ENCODE results near the gene SLC24A3.
A peak's percentile ranks its signal among the peaks of the same experiment; 100 is the strongest.

Gene SLC24A3

DNA sequence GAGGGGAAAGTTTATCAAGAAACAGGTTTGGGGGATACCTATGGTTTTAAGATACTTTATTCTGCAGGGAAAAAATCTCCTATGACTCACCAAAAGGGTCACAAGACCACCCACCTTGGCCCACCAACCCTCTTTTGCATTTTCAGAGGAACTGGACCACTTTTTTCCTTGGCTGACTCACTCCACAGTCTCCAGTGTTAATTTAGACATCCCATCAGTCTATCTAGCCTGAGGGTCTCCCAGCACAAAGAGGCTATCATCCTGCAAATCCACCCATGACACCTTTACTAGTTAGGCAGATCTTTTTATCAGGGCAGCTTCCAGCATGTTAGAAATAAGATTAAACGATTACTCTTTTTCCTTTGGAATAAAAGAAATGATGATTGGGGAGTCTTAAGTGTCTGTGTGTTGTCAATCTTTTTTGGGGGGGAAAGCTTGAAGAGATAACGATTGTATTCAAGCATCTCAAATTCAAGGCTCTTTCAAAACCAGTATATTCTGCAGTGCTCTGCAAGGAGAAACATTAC lies 407.5 kb downstream of the SLC24A3 start:
- TF ChIP-seq, protein P1, sequence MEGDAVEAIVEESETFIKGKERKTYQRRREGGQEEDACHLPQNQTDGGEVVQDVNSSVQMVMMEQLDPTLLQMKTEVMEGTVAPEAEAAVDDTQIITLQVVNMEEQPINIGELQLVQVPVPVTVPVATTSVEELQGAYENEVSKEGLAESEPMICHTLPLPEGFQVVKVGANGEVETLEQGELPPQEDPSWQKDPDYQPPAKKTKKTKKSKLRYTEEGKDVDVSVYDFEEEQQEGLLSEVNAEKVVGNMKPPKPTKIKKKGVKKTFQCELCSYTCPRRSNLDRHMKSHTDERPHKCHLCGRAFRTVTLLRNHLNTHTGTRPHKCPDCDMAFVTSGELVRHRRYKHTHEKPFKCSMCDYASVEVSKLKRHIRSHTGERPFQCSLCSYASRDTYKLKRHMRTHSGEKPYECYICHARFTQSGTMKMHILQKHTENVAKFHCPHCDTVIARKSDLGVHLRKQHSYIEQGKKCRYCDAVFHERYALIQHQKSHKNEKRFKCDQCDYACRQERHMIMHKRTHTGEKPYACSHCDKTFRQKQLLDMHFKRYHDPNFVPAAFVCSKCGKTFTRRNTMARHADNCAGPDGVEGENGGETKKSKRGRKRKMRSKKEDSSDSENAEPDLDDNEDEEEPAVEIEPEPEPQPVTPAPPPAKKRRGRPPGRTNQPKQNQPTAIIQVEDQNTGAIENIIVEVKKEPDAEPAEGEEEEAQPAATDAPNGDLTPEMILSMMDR (IDR thresholded peaks at IDR 0.05; ENCODE audit: insufficient read depth, low read depth, low read length, missing control alignments): no peak
- DNase-seq (ENCODE audit: low read depth): no peak
- H3K4me3 ChIP-seq (ENCODE audit: low read length): no peak overlapping the region

DNA sequence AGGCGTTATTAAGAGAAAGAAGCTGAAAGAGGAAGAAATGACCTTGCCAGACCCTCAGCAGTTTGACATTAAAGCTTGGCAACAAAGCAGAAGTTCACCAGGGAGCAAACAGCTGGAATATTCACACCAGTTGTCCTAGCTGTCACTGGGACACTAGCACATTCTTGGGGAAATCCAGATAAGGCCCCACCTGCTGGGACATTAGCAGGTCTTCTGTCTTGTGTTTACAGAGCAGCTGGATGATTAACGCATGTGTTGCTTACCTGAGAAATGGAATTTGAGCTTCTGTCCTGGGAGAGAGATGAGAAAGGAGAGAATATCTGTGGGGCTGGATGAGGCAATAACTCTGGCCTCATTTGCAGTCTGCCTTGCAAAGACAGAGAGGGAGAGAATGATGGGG lies 408.0 kb downstream of the SLC24A3 start:
- no peak overlapping the region for H3K4me3 ChIP-seq (ENCODE audit: low read length)
- TF ChIP-seq, protein P1 (IDR thresholded peaks at IDR 0.05; ENCODE audit: insufficient read depth, low read depth, low read length, missing control alignments): no peak
- no peak for DNase-seq (ENCODE audit: low read depth)

DNA sequence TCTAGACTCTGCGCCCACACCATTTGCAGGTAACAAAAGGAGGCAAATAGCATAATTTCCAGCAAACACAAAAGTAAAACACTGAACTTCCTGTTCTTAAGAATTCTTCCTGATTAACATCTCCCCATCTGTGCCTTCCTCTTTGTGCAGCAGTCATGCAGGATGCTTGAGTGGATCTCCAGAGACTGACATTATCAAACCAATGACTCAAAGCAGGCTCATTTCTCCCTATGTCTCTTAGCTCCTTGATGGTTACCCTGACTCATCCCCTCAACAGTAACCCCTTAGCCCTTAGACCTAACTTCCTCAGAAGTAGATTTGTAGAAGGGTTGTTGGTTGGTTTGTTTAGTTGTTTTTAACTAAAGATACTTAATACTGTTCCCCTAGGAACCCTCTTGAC lies 408.6 kb downstream of the SLC24A3 start:
- no peak overlapping the region for H3K4me3 ChIP-seq (ENCODE audit: low read length)
- peak; percentile 14 for DNase-seq (ENCODE audit: low read depth)
- TF ChIP-seq, protein P1 (IDR thresholded peaks at IDR 0.05; ENCODE audit: insufficient read depth, low read depth, low read length, missing control alignments): no peak

DNA sequence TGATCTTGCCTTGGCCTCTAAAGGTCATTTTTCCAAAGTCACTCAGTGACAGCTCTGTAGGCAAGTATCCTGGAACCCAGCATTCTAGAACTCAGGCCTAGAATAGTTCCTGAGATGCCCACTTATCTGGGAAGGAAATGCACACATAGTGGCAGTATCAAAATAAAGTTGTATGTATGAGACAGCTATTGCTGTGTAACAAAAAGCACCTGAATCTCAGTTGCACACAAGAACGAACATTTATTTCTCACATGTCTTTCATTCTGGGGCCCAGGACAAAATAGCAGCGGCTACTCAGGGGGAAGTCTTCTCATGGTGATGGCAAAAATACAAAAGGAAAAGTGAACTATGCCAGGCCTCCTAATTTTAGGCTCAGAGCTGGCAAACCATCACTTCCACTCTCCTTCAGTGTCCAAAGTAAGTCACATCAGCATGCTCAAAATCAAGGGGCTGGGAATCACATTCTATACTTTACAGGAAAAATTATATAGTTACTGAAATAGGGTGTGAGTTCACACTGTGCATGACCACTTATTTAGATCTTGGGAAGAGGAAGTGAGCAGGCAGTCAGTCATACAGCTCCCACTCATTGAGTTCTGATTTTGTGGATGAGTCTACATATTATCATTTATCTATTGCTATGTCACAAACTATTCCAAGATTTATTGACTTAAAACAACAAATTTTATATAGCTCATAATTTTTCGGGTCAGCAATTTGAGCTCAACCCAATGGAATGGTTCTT lies 412.0 kb downstream of the SLC24A3 start:
- H3K4me3 ChIP-seq (ENCODE audit: low read length): no peak overlapping the region
- no peak for DNase-seq (ENCODE audit: low read depth)
- TF ChIP-seq, protein P1 (IDR thresholded peaks at IDR 0.05; ENCODE audit: insufficient read depth, low read depth, low read length, missing control alignments): no peak

DNA sequence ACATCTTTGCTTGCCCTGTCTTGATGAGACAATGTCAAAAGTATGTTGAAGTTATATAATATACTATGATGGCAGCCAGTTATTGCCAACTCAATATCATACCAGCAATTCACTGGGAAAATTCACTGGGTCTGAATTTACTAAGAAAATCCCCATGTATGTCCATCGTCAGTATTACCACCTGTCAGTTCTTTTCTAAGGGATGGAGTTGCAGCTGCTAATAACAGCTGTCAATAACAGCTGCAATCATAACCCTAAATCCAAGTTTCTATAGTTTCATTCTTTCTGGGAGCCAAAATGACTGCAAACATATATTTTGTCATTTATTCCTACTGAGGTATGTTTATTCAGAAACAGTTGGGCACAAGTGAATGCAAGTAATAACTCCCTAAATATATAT lies 413.0 kb downstream of the SLC24A3 start:
- H3K4me3 ChIP-seq (ENCODE audit: low read length): no peak overlapping the region
- TF ChIP-seq, protein P1 (IDR thresholded peaks at IDR 0.05; ENCODE audit: insufficient read depth, low read depth, low read length, missing control alignments): no peak
- no peak for DNase-seq (ENCODE audit: low read depth)

DNA sequence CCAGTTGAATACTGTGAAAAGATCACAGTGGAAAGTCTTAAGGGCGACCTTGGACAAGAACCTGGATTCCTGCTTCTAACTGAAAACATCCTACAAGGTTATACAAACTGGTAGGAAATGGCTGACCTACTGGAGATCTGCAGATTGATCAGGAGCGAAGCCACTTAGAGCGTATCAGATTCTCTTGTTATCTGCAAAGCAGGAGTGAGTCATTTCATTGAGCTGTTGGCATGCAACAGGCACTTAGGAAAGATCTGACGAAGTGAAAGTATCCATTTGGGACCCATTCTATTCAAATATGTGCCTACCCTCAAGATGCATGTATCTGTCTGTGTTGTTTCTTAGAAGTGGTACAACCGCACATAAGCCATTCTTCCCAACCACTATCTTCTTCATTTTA lies 414.5 kb downstream of the SLC24A3 start:
- DNase-seq (ENCODE audit: low read depth): no peak
- TF ChIP-seq, protein P1 (IDR thresholded peaks at IDR 0.05; ENCODE audit: insufficient read depth, low read depth, low read length, missing control alignments): no peak

More for the DNA sequence above, 414.5 kb downstream of the SLC24A3 start:
- no peak overlapping the region for H3K4me3 ChIP-seq (ENCODE audit: low read length)
